CD4-positive, alpha-beta T cell (primary cell): Measurements from ENCODE around the gene ARHGEF28. TPM values are rescaled to one million over a fixed set of nuclear protein-coding genes. Genes with fewer than 3 reads are reported as not detected.

ENCODE experiments used
- ATAC-seq: fragments of 200-7000 bp; cut with Tn5 transposase; one replicate; pipeline ENCODE4 v1.10.0; 2022; ENCODE audit warnings: mild to moderate bottlenecking; ENCODE audit not compliant: poor library complexity
- CTCF ChIA-PET: fragments of 350-600 bp; sonication (Branson Sonifier 250); formaldehyde crosslinking; loops from one replicate; lab custom pipeline; 2021; ENCODE audit warnings: antibody characterized with exemption, inconsistent platforms; lab: Charles Lee
- POLR2A ChIA-PET: fragments of 350-600 bp; sonication (Branson Sonifier 250); formaldehyde crosslinking; loops from one replicate; lab custom pipeline; 2021; ENCODE audit warnings: antibody characterized with exemption, inconsistent platforms; lab: Charles Lee
- DNase-seq, 14 experiments: peaks; one replicate each; pipeline ENCODE4 v3.0.0-alpha.2; 2013 to 2020; ENCODE audit warnings: mixed read lengths in 2 of 14
- H3K27ac ChIP-seq, 2 donors: one replicate each; pipeline versions ENCODE4 v1.5.1 to v1.7.0; 2013; ENCODE audit warnings: low read length in 2 of 2, low read depth in 1 of 2, mild to moderate bottlenecking in 1 of 2
- H3K27me3 ChIP-seq, 2 experiments: 1 replicate in 1 of 2; 2 replicates in 1 of 2; pipeline versions ENCODE4 v1.6.1 to v1.7.0; 2013; ENCODE audit warnings: low read length in 2 of 2, control low read depth in 1 of 2, mild to moderate bottlenecking in 1 of 2, moderate library complexity in 1 of 2; ENCODE audit not compliant: insufficient read depth in 2 of 2, control insufficient read depth in 1 of 2
- H3K36me3 ChIP-seq: one replicate; pipeline ENCODE4 v1.6.1; 2013; ENCODE audit warnings: low read length, control low read depth; ENCODE audit not compliant: insufficient read depth
- H3K4me1 ChIP-seq: one replicate; pipeline ENCODE4 v1.6.1; 2013; ENCODE audit warnings: low read length, control low read depth; ENCODE audit not compliant: insufficient read depth
- H3K4me3 ChIP-seq: one replicate; pipeline ENCODE4 v1.5.1; 2013; ENCODE audit warnings: mild to moderate bottlenecking, low read length, moderate library complexity
- H3K9me3 ChIP-seq, 2 experiments: 1 replicate in 1 of 2; 2 replicates in 1 of 2; pipeline versions ENCODE4 v1.6.1 to v1.7.0; 2013; ENCODE audit warnings: low read length in 2 of 2, mild to moderate bottlenecking in 2 of 2, control low read depth in 1 of 2, moderate library complexity in 1 of 2; ENCODE audit not compliant: control insufficient read depth in 1 of 2, insufficient read depth in 1 of 2
- H3K27ac Mint-ChIP-seq: one replicate; pipeline ENCODE4 v1.8.0; 2020; ENCODE audit warnings: mixed read lengths
- H3K27me3 Mint-ChIP-seq: one replicate; pipeline ENCODE4 v1.8.0; 2021; ENCODE audit warnings: mixed read lengths
- H3K36me3 Mint-ChIP-seq: one replicate; pipeline ENCODE4 v1.8.0; 2021; ENCODE audit warnings: low read depth, mixed read lengths
- H3K4me1 Mint-ChIP-seq: one replicate; pipeline ENCODE4 v1.8.0; 2021; ENCODE audit warnings: low read depth, mixed read lengths
- H3K4me3 Mint-ChIP-seq: one replicate; pipeline ENCODE4 v1.8.0; 2020; ENCODE audit warnings: mild to moderate bottlenecking, mixed read lengths
- H3K9me3 Mint-ChIP-seq: one replicate; pipeline ENCODE4 v1.8.0; 2020; ENCODE audit warnings: mixed read lengths
- intact Hi-C, 2 experiments: fragments of 100-400 bp; cut with DNase I in 1 of 2; cut with micrococcal nuclease in 1 of 2; formaldehyde crosslinking; loops; one replicate each; pipeline versions ENCODE4 v1.15.1 to v1.9.0; 2023 to 2025; cut with DNase I, micrococcal nuclease
- total RNA-seq, 174 experiments: library from RNA in 2 of 174; stranded (reverse) in 2 of 174; gene quantifications; one replicate each; pipeline ENCODE4 v1.2.3 and lab custom pipeline; 2021 to 2026
- TF ChIP-seq, protein P1 (sequence below): fragments of 200-600 bp; IDR thresholded peaks from one replicate; pipeline ENCODE4 v1.8.0; 2022; ENCODE audit warnings: antibody characterized with exemption, mild to moderate bottlenecking

ARHGEF28 gene
- total RNA-seq, 2 experiments from 2014 or later = not detected

DNA sequence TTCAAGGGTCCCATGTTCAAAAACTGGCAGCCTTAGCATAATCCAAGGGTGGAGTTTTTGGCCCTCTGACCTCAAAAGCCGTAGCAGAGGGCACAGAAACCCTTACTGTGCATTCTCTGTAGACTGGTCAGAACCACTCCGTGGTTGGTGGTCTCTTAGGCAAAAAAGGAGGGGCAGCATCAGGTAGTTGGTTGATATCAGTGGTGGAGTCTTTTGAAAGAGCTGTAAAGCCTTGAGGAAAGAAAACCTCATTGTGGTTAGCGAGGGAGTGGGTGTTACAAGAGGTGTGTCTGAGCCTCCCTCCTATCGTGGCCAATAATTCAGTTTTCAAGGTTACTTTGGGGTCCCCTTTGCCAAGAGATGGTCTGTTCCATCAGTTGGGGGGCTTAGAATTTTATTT lies 40.9 kb downstream of the ARHGEF28 start:
- no peak overlapping the region for H3K27ac ChIP-seq
- no peaks in the 10 kb centered on the region for H3K9me3 ChIP-seq
- no peaks in the 10 kb centered on the region for H3K4me1 ChIP-seq
- Mint-ChIP-seq H3K27ac (no peak overlapping the region), H3K9me3 (no peaks in the 10 kb centered on the region), H3K4me1 (no peaks in the 10 kb centered on the region), H3K4me3 (no peak overlapping the region), H3K27me3 (peaks cover 27% of the 10 kb centered on the region), H3K36me3 (no peaks in the 10 kb centered on the region)
- peaks cover 4 to 13% of the 10 kb centered on the region in 2 experiments for H3K27me3 ChIP-seq
- H3K4me3 ChIP-seq = no peak overlapping the region
- H3K36me3 ChIP-seq = no peaks in the 10 kb centered on the region
- TF ChIP-seq, protein P1, sequence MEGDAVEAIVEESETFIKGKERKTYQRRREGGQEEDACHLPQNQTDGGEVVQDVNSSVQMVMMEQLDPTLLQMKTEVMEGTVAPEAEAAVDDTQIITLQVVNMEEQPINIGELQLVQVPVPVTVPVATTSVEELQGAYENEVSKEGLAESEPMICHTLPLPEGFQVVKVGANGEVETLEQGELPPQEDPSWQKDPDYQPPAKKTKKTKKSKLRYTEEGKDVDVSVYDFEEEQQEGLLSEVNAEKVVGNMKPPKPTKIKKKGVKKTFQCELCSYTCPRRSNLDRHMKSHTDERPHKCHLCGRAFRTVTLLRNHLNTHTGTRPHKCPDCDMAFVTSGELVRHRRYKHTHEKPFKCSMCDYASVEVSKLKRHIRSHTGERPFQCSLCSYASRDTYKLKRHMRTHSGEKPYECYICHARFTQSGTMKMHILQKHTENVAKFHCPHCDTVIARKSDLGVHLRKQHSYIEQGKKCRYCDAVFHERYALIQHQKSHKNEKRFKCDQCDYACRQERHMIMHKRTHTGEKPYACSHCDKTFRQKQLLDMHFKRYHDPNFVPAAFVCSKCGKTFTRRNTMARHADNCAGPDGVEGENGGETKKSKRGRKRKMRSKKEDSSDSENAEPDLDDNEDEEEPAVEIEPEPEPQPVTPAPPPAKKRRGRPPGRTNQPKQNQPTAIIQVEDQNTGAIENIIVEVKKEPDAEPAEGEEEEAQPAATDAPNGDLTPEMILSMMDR = no peak
- CTCF ChIA-PET = no interaction called here
- DNase-seq (peak in 1 of 14 experiments; percentile 5), ATAC-seq (no peak)
- intact Hi-C loops = no loop called here
- POLR2A ChIA-PET = no interaction called here

DNA sequence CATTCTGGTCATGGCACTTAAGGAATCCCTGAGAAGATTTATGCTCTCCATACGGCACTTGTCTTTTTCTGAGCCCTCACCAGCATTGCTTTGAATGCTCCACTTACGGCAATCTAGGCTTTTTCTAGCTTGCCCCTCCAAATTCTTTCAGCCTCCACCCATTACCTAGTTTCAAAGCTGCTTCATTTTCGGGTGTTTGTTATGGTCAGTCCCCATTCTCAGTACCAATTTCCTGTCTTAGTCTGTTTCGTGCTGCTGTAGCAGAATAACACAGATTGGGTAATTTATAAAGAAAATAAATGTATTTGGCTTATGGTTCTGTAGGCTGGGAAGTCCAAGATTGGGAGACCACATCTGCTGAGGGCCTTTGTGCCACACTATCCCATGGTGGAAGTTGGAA lies 42.0 kb downstream of the ARHGEF28 start:
- H3K27ac Mint-ChIP-seq = no peak overlapping the region
- no peak for DNase-seq
- Histone ChIP-seq H3K9me3 (no peaks in the 10 kb centered on the region), H3K4me1 (no peaks in the 10 kb centered on the region), H3K4me3 (no peak overlapping the region), H3K36me3 (no peaks in the 10 kb centered on the region), H3K27ac (no peak overlapping the region), H3K27me3 (peaks cover 4 to 13% of the 10 kb centered on the region in 2 experiments)
- H3K36me3 Mint-ChIP-seq = no peaks in the 10 kb centered on the region
- no peak for ATAC-seq
- no peaks in the 10 kb centered on the region for H3K4me1 Mint-ChIP-seq
- CTCF ChIA-PET = no interaction called here
- H3K9me3 Mint-ChIP-seq = no peaks in the 10 kb centered on the region
- TF ChIP-seq, protein P1 = no peak
- peaks cover 31% of the 10 kb centered on the region for H3K27me3 Mint-ChIP-seq
- POLR2A ChIA-PET = no interaction called here
- H3K4me3 Mint-ChIP-seq = no peak overlapping the region
- intact Hi-C loops = no loop called here

DNA sequence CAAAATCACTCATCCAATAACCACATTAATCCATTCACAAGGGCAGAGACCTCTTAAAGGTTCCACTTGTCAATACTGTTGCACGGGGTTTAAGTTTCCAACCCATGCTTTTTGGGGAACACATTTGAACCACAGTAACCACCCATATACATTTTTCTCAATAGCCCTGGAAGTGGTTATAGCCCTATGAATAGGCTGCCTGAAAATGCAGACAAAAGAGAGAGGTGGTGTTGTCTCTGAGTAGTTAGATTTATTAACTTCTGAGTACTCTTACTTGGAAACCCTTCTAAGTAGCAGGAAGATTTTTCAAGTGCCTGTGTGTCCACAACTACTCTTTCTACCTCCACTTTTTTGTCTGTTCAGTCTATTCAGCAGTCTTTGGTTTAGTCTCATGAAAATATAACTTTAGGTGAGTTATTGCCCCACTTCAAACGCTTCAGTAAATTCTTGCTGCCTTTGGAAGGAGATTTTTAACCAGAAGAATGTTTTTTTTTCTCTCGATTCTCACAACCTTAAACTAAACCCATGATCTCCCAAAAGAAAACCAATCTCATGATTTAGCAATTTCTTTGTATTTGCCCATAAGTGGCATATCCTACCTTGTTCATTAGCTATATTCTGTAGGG lies 42.6 kb downstream of the ARHGEF28 start:
- H3K27ac ChIP-seq = no peak overlapping the region
- peak in 1 of 14 experiments; percentile 5 for DNase-seq
- ChIA-PET POLR2A (no interaction called here), CTCF (no interaction called here)
- no peaks in the 10 kb centered on the region for H3K9me3 ChIP-seq
- Mint-ChIP-seq H3K27ac (no peak overlapping the region), H3K4me1 (no peaks in the 10 kb centered on the region), H3K36me3 (no peaks in the 10 kb centered on the region), H3K4me3 (no peak overlapping the region), H3K9me3 (no peaks in the 10 kb centered on the region), H3K27me3 (peaks cover 31% of the 10 kb centered on the region)
- H3K36me3 ChIP-seq = no peaks in the 10 kb centered on the region
- intact Hi-C loops = no loop called here
- H3K27me3 ChIP-seq = peaks cover 4 to 13% of the 10 kb centered on the region in 2 experiments
- no peak for ATAC-seq
- H3K4me3 ChIP-seq = no peak overlapping the region
- TF ChIP-seq, protein P1 = no peak
- H3K4me1 ChIP-seq = no peaks in the 10 kb centered on the region
